ENCODE data around the gene ATP8A2.

The ATP8A2 gene

GRCh38 chr13:25384758-25385410, 13.1 kb downstream of the ATP8A2 start:
- H3K9me3 ChIP-seq (replicated peaks; ENCODE audit: insufficient read depth, low read length), result no peaks in the 10 kb centered on the region
- TF ChIP-seq EZH2 (optimal IDR thresholded peaks at IDR 0.05; ENCODE audit: low read depth, low read length), result no peak
- TF ChIP-seq CTCF (IDR thresholded peaks at IDR 0.05; ENCODE audit: low read length), result no peak
- TF ChIP-seq EZH2phosphoT487 (IDR thresholded peaks at IDR 0.05; ENCODE audit: low read length), result no peak
- no peaks in the 10 kb centered on the region for H4K20me1 ChIP-seq (ENCODE audit: insufficient read depth, low read length)

GRCh38 chr13:25391932-25392331, 20.2 kb downstream of the ATP8A2 start:
- TF ChIP-seq CTCF (IDR thresholded peaks at IDR 0.05; ENCODE audit: low read length) (no peak), EZH2 (optimal IDR thresholded peaks at IDR 0.05; ENCODE audit: low read depth, low read length) (no peak), EZH2phosphoT487 (IDR thresholded peaks at IDR 0.05; ENCODE audit: low read length) (no peak)
- no peak for DNase-seq
- Histone ChIP-seq H3K36me3 (replicated peaks; ENCODE audit: insufficient read depth, low read length) (no peaks in the 10 kb centered on the region), H2AFZ (ENCODE audit: low read length) (no peak overlapping the region), H3K79me2 (ENCODE audit: low read length) (no peaks in the 10 kb centered on the region), H3K9me2 (replicated peaks; ENCODE audit: insufficient read depth, low read length) (no peaks in the 10 kb centered on the region), H3K9ac (ENCODE audit: low read length) (no peak overlapping the region), H3K9me3 (replicated peaks; ENCODE audit: insufficient read depth, low read length) (no peaks in the 10 kb centered on the region), H3K4me1 (ENCODE audit: low read length) (no peaks in the 10 kb centered on the region), H3F3A (ENCODE audit: insufficient read depth, low read length) (no peaks in the 10 kb centered on the region), H4K20me1 (ENCODE audit: insufficient read depth, low read length) (no peaks in the 10 kb centered on the region), H3K4me3 (ENCODE audit: low read length) (no peak overlapping the region), H3K27me3 (replicated peaks; ENCODE audit: insufficient read depth, low read length) (no peaks in the 10 kb centered on the region), H3K27ac (ENCODE audit: low read length) (no peak overlapping the region), H3K4me2 (ENCODE audit: low read depth, low read length) (no peak overlapping the region)

More at GRCh38 chr13:25384758-25385410, 13.1 kb downstream of the ATP8A2 start:
- no peak for DNase-seq
- no peaks in the 10 kb centered on the region for H3K27me3 ChIP-seq (replicated peaks; ENCODE audit: insufficient read depth, low read length)
- no peaks in the 10 kb centered on the region for H3K79me2 ChIP-seq (ENCODE audit: low read length)
- no peaks in the 10 kb centered on the region for H3K36me3 ChIP-seq (replicated peaks; ENCODE audit: insufficient read depth, low read length)
- H3F3A ChIP-seq (ENCODE audit: insufficient read depth, low read length), result no peaks in the 10 kb centered on the region
- H3K4me1 ChIP-seq (ENCODE audit: low read length), result no peaks in the 10 kb centered on the region
- no peak overlapping the region for H3K9ac ChIP-seq (ENCODE audit: low read length)
- H3K4me2 ChIP-seq (ENCODE audit: low read depth, low read length), result no peak overlapping the region
- no peak overlapping the region for H3K27ac ChIP-seq (ENCODE audit: low read length)
- H3K9me2 ChIP-seq (replicated peaks; ENCODE audit: insufficient read depth, low read length), result no peaks in the 10 kb centered on the region
- no peak overlapping the region for H3K4me3 ChIP-seq (ENCODE audit: low read length)
- H2AFZ ChIP-seq (ENCODE audit: low read length), result no peak overlapping the region

GRCh38 chr13:25394402-25395060, 22.8 kb downstream of the ATP8A2 start:
- H3K27ac ChIP-seq (ENCODE audit: low read length), result no peak overlapping the region
- H3K4me1 ChIP-seq (ENCODE audit: low read length), result no peaks in the 10 kb centered on the region
- no peaks in the 10 kb centered on the region for H4K20me1 ChIP-seq (ENCODE audit: insufficient read depth, low read length)
- no peak overlapping the region for H3K4me3 ChIP-seq (ENCODE audit: low read length)
- H3K9me3 ChIP-seq (replicated peaks; ENCODE audit: insufficient read depth, low read length), result no peaks in the 10 kb centered on the region
- DNase-seq, result no peak
- H3K36me3 ChIP-seq (replicated peaks; ENCODE audit: insufficient read depth, low read length), result no peaks in the 10 kb centered on the region
- H2AFZ ChIP-seq (ENCODE audit: low read length), result no peak overlapping the region
- H3K79me2 ChIP-seq (ENCODE audit: low read length), result no peaks in the 10 kb centered on the region
- no peak overlapping the region for H3K9ac ChIP-seq (ENCODE audit: low read length)
- no peaks in the 10 kb centered on the region for H3K9me2 ChIP-seq (replicated peaks; ENCODE audit: insufficient read depth, low read length)
- no peak for TF ChIP-seq EZH2phosphoT487 (IDR thresholded peaks at IDR 0.05; ENCODE audit: low read length)
- no peak for TF ChIP-seq EZH2 (optimal IDR thresholded peaks at IDR 0.05; ENCODE audit: low read depth, low read length)
- TF ChIP-seq CTCF (IDR thresholded peaks at IDR 0.05; ENCODE audit: low read length), result no peak
- H3K4me2 ChIP-seq (ENCODE audit: low read depth, low read length), result no peak overlapping the region
- no peaks in the 10 kb centered on the region for H3K27me3 ChIP-seq (replicated peaks; ENCODE audit: insufficient read depth, low read length)
- H3F3A ChIP-seq (ENCODE audit: insufficient read depth, low read length), result no peaks in the 10 kb centered on the region

All from MM.1S (cell line).